ENCODE results near the gene BANP.
"Not testable (repeated sequence)": the region's sequence is repeated elsewhere in the genome, so short reads cannot be mapped to it uniquely, and the experiment has no call there.

The BANP gene

GRCh38 chr16:87996962-87997880 is 46.0 kb downstream of the BANP start:
- no peak for DNase-seq

DNA sequence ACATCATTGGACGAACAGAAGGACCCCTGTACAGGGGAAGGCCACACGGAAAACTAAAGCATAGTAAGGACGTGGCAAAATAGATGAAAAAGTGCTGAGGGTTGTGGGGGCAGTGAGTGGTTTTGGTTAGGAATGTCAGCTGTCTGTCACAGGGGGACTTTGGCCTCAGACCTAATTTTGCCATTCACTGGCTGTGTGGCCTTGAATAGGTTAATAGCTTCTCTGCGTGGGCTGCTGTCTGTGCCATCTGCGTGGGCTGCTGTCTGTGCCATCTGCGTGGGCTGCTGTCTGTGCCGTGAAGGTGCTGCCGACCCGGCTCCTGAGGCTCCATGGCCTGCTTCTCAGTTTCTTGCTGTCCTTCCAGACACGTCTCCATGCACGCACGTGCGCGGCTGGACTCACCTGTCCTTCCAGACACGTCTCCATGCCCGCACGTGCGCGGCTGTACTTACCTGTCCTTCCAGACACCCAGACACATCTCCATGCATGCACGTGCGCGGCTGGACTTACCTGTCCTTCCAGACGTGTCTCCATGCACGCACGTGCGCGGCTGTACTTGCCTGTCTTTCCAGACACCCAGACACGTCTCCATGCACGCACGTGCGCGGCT is 47.1 kb downstream of the BANP start:
- not testable (repeated sequence) for DNase-seq

DNA sequence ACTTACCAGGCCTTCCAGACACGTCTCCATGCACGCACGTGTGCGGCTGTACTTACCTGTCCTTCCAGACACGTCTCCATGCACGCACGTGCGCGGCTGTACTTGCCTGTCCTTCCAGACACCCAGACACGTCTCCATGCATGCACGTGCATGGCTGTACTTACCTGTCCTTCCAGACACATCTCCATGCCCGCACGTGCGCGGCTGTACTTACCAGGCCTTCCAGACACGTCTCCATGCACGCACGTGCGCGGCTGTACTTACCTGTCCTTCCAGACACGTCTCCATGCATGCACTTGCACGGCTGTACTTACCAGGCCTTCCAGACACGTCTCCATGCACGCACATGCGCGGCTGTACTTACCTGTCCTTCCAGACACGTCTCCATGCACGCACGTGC is 47.8 kb downstream of the BANP start:
- not testable (repeated sequence) for DNase-seq

DNA sequence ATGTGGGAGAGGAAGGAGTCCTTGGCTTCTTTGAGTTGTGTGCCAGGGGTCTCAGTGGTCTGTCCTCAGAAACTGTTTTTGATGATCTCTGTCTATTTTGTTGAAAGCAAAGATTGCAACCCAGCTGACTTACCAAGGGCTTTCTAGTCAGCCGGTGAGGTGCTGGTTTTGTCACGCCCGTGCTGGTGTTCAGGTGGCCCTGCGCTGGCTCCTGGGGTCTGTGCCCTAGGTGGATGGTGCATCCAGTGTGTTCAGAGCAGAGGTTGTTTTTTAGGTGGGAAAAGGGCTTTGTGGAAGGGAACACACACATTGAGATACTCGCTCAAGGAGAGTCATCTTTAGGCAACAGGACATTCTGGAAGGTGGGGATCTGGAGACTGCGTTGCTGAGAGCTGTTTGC is 51.0 kb downstream of the BANP start:
- no peak for DNase-seq

DNA sequence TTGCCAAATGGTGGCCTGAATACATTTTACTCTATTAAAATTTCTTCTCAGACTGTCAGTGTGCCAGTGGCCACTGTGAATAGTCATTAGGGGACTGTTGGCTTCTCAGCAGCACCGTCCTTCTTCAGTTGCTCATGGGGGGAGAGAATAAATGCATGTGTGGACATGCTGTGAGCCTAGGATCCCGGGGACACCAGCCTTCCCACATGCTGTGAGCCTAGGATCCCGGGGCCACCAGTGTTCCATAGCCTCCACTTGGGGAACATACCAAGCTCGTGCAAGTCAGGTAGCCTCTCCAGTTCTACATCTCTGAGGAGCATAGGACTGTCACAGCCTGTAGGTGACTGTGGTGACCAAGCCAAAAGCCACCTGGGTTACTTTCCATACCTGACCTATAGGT is 51.5 kb downstream of the BANP start:
- no peak for DNase-seq

DNA sequence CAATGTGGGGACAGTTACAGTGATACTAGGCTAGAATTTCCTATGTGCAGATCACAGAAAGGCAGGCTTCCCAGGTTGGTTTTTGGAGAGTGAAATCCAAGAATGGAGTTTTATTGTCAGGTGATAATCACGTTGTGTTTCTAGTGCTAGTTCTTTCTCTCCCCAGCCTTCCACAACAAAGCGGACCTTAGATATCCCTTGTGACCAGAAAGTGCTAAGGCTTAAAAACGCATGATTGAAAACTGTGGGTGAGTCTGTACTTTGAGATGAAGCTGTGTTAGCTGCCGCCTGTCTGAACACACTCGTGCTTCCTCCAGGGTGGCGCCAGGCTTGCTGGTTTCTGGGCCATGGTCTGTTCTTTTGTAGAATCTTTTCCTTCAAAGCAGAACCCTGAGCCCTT is 52.1 kb downstream of the BANP start:
- DNase-seq: no peak

GRCh38 chr16:88003736-88004135 is 52.5 kb downstream of the BANP start:
- DNase-seq: no peak

GRCh38 chr16:88004391-88004790 is 53.2 kb downstream of the BANP start:
- DNase-seq: no peak

DNA sequence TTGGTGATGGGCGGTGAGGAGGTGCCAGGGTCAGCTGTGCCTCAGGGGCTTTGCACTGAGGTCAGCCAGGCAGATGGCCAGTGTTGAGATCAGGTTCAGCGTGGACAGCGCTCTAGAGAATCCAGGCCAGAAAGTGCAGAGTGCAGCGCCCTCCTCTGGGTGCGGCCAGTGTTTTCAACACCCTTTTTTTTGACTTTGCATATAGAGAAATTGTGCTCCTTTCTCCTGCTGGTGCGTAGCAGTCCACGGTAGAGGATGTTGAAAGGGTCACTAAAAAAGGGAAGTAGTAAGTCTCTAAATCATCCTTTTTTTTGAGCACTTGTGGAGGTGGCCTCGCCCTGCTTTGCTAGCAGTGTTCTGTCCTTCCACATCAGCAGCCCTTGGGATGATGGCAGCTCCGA is 53.9 kb downstream of the BANP start:
- no peak for DNase-seq

DNA sequence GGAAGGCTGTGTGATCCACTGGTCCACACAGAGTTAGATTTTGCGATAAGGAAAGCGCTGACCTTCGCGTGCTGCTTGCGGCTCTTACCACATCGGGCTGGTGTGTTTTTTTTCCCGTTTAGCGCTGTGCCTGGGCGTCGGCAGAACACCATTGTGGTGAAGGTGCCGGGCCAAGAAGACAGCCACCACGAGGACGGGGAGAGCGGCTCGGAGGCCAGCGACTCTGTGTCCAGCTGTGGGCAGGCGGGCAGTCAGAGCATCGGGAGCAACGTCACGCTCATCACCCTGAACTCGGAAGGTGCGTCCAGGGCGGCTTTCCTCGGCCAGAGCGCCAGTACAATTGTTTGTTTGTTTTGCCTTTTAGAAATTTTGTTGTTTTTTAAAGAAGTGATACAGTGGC is 54.7 kb downstream of the BANP start:
- DNase-seq: no peak

DNA sequence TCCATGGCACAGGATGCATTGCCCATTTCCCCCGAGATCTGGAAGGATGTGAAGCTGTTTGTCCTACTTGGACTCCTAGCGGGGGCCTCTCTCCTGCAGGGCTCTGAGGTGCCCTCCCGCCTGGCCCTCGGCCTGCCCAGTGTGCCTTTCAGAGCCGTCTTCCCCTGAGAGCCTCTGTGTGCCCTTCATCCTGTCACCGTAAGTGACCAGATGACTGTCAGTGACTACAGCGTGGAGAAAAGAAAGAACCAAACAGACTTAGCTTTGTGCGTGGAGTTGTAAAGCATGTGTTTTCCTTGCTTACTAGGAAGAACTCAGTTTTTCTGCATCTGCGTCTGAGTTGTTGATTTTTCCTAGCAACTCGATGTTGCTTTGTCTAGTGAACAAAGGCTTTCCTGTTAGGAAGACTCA is 56.1 kb downstream of the BANP start:
- DNase-seq: no peak

DNA sequence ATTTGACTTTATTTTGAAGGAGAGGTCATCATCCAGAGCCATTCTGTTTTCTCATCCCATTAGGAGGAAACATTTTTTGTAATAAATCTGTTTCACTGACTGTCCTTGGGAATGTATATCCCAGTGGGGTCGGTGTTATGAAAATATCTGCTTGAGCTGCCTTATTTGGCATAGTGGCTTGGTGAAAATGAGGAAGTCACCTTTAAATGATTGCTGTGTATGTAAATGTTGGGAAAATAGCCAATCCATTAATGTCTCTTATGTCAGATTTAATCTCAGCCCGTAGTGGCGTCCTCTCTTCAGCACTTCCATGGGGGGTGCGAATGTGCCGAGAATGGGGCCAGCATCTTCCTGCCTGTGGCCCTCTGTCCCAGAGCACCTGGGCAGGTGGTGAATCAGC is 57.6 kb downstream of the BANP start:
- DNase-seq: no peak

GRCh38 chr16:88009563-88010342 is 58.5 kb downstream of the BANP start:
- no peak for DNase-seq

DNA sequence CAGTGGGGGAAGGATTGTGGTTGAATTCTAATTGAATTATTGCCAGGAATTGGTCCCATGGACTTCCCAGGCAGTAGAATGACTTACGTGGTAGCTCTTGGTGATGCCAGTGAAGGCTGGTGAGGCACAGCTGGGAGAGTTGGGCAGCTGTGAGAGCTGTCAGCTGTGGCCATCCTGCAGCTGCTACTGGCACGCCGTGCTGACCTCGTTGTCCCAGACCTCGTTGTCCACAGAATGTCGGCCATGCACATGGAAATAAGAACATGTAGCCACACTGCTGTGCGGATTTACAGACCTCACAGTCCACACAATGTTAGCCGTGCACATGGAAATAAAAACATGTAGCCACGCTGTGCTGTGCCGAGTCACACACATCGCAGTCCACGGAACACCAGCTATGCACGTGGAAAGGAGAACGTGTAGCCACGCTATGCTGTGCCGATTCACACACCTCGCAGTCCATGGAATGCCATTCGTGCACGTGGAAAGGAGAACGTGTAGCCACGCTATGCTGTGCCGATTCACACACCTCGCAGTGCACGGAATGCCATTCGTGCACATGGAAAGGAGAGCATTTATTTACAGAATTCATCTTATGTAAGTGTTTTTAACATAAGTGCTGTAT is 59.2 kb downstream of the BANP start:
- no peak for DNase-seq

DNA sequence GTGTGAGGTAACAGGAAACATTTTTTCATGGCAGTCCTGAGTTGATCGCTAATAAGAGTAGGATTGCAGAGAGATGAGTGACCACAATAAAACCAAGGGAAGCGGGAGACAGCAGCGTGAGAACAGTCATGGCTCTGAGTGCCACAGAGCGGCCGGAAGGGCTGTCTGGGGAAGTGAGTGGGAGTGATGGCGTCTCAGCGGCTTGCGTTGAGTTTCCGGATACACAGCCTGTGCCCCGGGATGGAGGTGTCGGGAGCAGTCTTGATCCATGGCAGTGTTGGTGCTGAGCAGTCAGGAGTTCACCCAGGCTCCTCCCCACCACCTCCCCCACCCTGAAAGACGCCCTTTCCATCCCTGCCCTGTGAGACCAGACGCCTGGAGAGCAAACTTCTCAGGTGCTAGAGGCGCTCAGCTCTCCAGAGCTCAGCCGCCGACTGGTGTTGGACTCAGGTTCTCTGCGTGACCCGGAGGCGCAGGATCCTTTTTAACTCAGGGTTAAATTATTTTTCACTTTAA is 59.8 kb downstream of the BANP start:
- DNase-seq: no peak

GRCh38 chr16:88012360-88012759 is 61.1 kb downstream of the BANP start:
- DNase-seq: no peak

DNA sequence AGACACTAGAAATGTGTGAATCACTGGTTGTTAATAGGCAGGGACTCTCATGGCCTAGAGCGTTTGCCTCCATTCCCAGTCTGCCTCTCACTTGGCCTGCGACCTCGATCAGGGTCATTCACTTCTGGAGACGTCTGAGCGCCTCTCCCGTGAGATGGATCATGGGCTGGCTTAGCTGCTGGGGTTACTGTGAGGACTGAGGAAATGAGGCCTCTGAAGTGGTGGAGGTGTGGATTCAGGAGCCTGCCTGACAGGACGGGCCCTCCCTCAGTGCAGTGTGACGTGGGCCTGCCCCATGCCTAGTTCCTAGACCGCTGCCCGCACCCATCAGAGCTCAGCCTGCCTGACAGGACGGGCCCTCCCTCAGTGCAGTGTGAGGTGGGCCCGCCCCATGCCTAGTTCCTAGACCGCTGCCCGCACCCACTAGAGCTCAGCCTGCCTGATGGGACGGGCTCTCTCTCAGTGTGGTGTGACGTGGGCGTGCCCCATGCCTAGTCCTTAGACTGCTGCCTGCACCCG is 61.9 kb downstream of the BANP start:
- no peak for DNase-seq

DNA sequence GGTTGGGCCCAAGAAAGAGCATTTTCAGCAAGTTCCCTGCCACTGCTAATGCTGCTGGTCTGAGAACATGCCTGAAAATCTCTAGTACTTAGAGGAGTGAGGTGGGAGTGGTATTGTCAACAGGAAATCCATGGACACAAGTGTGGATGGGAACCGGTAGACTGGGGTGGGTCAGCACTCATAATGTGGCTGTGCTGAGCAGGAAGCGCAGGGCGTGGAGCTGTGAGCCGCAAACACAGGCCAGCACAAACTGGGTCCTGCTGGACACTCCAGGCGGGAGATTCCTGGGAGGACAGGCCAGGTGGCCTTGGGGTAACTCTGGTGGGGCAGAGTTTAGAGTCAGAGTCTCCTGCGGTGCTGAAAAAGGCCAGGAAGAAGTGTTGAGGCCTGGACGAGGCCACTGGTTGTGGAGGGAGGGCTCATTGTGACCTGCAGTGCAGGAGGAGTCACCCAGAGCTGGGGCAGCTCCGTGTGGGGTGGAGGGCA is 62.6 kb downstream of the BANP start:
- no peak for DNase-seq

DNA sequence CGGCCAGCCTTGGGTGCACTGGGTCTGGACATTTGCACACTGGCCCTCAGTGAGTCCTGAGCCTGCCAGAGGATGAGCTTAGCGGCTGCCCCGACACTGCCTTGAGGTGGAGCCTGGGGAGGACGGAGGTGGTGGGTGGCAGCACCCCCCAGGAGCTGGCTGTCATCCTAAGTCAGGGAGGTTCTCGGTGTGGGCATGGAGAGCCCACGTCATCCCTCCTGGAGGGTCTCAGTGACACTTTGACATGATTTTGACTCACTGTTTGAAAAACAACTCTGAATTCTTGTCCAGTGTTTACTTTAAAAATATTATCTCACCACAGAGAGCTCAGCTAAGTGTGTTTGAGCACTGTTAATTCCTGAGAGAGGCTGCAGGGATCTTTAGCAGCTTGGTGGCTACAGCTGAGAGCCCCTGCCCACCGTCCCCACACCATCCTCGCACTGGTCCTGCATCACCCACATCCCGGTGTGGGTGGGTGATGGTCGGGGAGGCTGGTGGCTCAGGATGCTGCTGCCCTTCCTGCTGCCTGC is 63.1 kb downstream of the BANP start:
- no peak for DNase-seq

DNA sequence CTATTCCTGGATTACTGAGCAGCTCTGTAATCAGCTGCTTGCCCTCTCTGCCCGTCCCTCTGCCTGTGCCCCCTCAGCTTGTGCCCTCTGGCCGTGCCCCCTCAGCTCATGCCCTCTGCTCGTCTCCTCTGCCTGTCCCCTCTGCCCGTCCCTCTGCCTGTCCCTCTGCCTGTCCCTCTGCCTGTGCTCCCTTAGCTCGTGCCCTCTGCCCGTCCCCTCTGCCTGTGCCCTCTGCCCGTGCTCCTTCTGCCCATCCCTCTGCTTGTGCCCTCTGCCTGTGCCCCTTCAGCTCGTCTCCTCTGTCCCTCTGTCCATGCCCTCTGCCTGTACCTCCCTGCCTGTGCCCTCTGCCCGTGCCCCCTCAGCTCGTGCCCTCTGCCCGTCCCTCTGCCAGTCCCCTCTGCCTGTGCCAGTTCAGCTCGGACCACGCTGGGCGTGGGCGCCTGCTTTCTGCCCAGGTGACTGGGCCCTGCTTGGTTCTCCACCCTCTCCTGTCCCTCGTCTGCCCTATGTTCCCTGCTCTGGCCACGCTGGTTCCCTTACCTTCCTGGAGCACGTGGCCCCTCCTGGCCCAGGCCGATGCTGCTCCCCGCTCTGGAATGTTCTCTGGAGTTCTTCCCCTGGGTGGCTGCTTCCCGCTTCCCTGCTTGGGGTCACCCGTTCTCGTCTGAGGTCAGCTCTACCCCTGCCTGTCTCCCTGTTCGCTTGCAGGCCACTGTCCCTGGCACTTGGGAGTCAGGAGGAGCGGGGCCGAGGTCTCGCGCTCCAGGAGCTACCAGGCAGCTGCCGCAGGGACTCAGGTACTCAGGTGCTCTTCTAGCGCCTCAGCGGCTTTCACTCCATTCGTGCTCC is 63.9 kb downstream of the BANP start:
- no peak for DNase-seq

GRCh38 chr16:88015806-88016140 is 64.5 kb downstream of the BANP start:
- no peak for DNase-seq

Measured in retina (tissue), 1 donor.